ENCODE data around the gene MMP25. TPM values are rescaled to one million over a fixed set of nuclear protein-coding genes. Genes with fewer than 3 reads are reported as not detected.

The MMP25 gene
- total RNA-seq, 1 donor = under 0.01 TPM

DNA sequence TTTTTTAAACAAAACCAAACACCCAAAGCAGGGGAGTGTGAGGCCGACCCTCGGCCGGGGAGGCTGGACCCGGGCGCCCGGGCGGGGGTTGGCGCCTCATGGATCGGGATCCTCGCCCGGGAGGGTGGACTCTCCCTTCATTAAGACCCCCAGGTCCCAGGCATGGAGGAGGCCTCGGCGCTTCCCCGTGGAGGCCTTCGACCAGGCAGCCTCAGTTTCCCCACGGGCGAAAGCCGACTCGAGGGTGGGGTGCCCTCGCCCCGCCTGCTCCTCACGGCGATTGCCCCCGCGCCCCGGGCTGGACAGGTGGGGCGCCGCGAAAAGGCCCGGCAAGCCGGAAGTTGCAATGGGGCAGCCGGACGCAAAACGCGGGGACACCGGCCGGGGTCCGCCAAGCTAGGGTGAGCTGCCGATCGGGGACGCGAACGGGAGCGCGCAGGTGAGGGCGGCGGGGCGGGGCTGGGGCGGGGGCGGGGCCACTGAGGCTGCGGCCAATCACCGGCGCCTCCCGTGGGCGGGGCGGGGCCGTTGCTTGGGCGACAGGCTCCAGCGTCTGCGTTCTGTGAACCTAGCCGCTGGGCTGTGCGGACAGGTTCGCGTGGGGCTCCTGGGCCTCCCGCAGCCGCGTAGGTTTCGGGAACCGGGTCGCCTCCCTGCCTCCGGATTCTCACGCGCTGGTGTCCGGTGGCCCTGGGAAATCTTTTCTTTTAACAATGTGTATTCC is 60.0 kb downstream of the MMP25 start:
- TF ChIP-seq, protein P1, sequence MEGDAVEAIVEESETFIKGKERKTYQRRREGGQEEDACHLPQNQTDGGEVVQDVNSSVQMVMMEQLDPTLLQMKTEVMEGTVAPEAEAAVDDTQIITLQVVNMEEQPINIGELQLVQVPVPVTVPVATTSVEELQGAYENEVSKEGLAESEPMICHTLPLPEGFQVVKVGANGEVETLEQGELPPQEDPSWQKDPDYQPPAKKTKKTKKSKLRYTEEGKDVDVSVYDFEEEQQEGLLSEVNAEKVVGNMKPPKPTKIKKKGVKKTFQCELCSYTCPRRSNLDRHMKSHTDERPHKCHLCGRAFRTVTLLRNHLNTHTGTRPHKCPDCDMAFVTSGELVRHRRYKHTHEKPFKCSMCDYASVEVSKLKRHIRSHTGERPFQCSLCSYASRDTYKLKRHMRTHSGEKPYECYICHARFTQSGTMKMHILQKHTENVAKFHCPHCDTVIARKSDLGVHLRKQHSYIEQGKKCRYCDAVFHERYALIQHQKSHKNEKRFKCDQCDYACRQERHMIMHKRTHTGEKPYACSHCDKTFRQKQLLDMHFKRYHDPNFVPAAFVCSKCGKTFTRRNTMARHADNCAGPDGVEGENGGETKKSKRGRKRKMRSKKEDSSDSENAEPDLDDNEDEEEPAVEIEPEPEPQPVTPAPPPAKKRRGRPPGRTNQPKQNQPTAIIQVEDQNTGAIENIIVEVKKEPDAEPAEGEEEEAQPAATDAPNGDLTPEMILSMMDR (IDR thresholded peaks at IDR 0.05; ENCODE audit: extremely low read depth, low read depth, low read length) = no peak
- no peaks in the 10 kb centered on the region for H3K36me3 ChIP-seq (ENCODE audit: insufficient read depth, low read length)
- H3K4me2 ChIP-seq (ENCODE audit: insufficient read depth, low read length) = peak overlapping the region; percentile 93
- H4K20me1 ChIP-seq (ENCODE audit: insufficient read depth, low read length) = no peaks in the 10 kb centered on the region
- H2AFZ ChIP-seq (ENCODE audit: low read length) = peak overlapping the region; percentile 93
- no peak overlapping the region for H3K27ac ChIP-seq (ENCODE audit: low read depth, low read length)
- H3K79me2 ChIP-seq (ENCODE audit: insufficient read depth, low read length) = no peaks in the 10 kb centered on the region
- H3K9me3 ChIP-seq (ENCODE audit: low read depth, low read length) = no peaks in the 10 kb centered on the region
- DNase-seq (ENCODE audit: insufficient read length, low spot score, missing footprints) = peak; percentile 99
- H3K4me3 ChIP-seq (ENCODE audit: insufficient read depth, low read length) = peak overlapping the region; percentile 77
- no peaks in the 10 kb centered on the region for H3K27me3 ChIP-seq (ENCODE audit: insufficient read depth, low read length)
- H3K4me1 ChIP-seq (ENCODE audit: insufficient read depth, low read length) = peaks cover 3% of the 10 kb centered on the region

Small RNAs within 50 kb of the gene (small RNA-seq; reads per million reads assigned to genes)
- not detected for gene RNU1-22P

Other genes with a start within 250 kb of the MMP25 start
- not detected in 2 replicates for gene PRSS41, start 248.1 kb upstream of the MMP25 start, total RNA-seq
- gene PRSS21, start 229.3 kb upstream of the MMP25 start, total RNA-seq = not detected in 2 replicates
- gene ZG16B, start 216.3 kb upstream of the MMP25 start, total RNA-seq = 0.88 and 1.4 TPM in 2 replicates
- gene PRSS22, start 188.4 kb upstream of the MMP25 start, total RNA-seq = not detected in 2 replicates
- 38.7 and 43.6 TPM in 2 replicates for gene FLYWCH2, start 163.3 kb upstream of the MMP25 start, total RNA-seq
- 48.3 and 56.5 TPM in 2 replicates for gene FLYWCH1, start 134.6 kb upstream of the MMP25 start, total RNA-seq
- gene KREMEN2, start 82.3 kb upstream of the MMP25 start, total RNA-seq = not detected in 2 replicates
- 1.5 and 1.8 TPM in 2 replicates for gene PAQR4, start 77.2 kb upstream of the MMP25 start, total RNA-seq
- gene PKMYT1, start 66.1 kb upstream of the MMP25 start, total RNA-seq = 1.4 and 2.1 TPM in 2 replicates
- gene CLDN9, start 33.6 kb upstream of the MMP25 start, total RNA-seq = not detected in 2 replicates
- gene CLDN6, start 28.4 kb upstream of the MMP25 start, total RNA-seq = under 0.01 TPM in 1 of 2 replicates, not detected in the other
- 143 and 159 TPM in 2 replicates for gene TNFRSF12A, start 26.2 kb upstream of the MMP25 start, total RNA-seq
- 20.3 and 21.2 TPM in 2 replicates for gene HCFC1R1, start 22.6 kb upstream of the MMP25 start, total RNA-seq
- gene THOC6, start 22.5 kb upstream of the MMP25 start, total RNA-seq = 21.8 and 23.5 TPM in 2 replicates
- gene BICDL2, start 9.6 kb upstream of the MMP25 start, total RNA-seq = 0.29 TPM in 1 of 2 replicates, not detected in the other
- gene IL32, start 19.1 kb downstream of the MMP25 start, total RNA-seq = 0.72 TPM in 1 of 2 replicates, not detected in the other
- gene ZSCAN10, start 52.7 kb downstream of the MMP25 start, total RNA-seq = not detected in 2 replicates
- gene ZNF205, start 66.0 kb downstream of the MMP25 start, total RNA-seq = 17.4 and 17.7 TPM in 2 replicates
- 8.0 and 9.4 TPM in 2 replicates for gene ZNF213, start 88.5 kb downstream of the MMP25 start, total RNA-seq
- gene OR1F1, start 141.6 kb downstream of the MMP25 start, total RNA-seq = 0.36 TPM in 1 of 2 replicates, not detected in the other
- gene ZNF200, start 188.6 kb downstream of the MMP25 start, total RNA-seq = 11.5 and 11.6 TPM in 2 replicates
- under 0.01 TPM in 1 of 2 replicates, not detected in the other for gene MEFV, start 210.1 kb downstream of the MMP25 start, total RNA-seq
- gene ZNF263, start 236.9 kb downstream of the MMP25 start, total RNA-seq = 55.7 and 65.1 TPM in 2 replicates